Measurements from ENCODE around the gene PTTG2.

DNA sequence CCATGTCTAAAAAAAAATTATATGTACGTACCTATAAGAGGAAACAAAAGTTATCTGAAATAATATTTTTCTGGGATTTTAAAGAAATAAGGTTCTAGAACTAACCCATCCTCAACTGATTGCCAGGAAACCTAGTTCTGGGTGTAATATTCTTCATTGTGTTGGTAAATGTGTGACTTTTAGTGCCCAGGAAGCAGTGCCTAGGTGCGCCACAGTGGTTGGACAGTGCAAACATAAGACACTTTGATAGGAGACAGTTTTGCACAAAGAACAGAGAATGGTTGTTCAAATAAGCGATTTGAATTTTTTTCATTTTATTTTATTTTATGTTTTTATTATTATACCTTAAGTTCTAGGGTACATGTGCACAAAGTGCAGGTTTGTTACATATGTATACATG lies 22.0 kb upstream of the PTTG2 start:
- TF ChIP-seq ESRRA (CRISPR knock-in tag; IDR thresholded peaks at IDR 0.05; ENCODE audit: borderline replicate concordance) (no peak), TEAD1 (CRISPR knock-in tag; IDR thresholded peaks at IDR 0.05) (no peak), KAT7 (CRISPR knock-in tag; IDR thresholded peaks at IDR 0.05; ENCODE audit: borderline replicate concordance) (no peak), TEAD4 (CRISPR knock-in tag; IDR thresholded peaks at IDR 0.05) (no peak), ZNF512 (CRISPR knock-in tag; IDR thresholded peaks at IDR 0.05; ENCODE audit: borderline replicate concordance) (no peak), ETV6 (CRISPR knock-in tag; IDR thresholded peaks at IDR 0.05) (no peak), PREB (CRISPR knock-in tag; IDR thresholded peaks at IDR 0.05; ENCODE audit: borderline replicate concordance) (no peak), JUN (CRISPR knock-in tag; IDR thresholded peaks at IDR 0.05) (no peak), NR2C2 (CRISPR knock-in tag; IDR thresholded peaks at IDR 0.05) (no peak), ATF2 (CRISPR knock-in tag; IDR thresholded peaks at IDR 0.05; ENCODE audit: borderline replicate concordance, low read depth) (no peak)
- TF ChIP-seq, protein P1, sequence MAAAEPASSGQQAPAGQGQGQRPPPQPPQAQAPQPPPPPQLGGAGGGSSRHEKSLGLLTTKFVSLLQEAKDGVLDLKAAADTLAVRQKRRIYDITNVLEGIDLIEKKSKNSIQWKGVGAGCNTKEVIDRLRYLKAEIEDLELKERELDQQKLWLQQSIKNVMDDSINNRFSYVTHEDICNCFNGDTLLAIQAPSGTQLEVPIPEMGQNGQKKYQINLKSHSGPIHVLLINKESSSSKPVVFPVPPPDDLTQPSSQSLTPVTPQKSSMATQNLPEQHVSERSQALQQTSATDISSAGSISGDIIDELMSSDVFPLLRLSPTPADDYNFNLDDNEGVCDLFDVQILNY (CRISPR knock-in tag; IDR thresholded peaks at IDR 0.05): no peak
- TF ChIP-seq, protein P2, sequence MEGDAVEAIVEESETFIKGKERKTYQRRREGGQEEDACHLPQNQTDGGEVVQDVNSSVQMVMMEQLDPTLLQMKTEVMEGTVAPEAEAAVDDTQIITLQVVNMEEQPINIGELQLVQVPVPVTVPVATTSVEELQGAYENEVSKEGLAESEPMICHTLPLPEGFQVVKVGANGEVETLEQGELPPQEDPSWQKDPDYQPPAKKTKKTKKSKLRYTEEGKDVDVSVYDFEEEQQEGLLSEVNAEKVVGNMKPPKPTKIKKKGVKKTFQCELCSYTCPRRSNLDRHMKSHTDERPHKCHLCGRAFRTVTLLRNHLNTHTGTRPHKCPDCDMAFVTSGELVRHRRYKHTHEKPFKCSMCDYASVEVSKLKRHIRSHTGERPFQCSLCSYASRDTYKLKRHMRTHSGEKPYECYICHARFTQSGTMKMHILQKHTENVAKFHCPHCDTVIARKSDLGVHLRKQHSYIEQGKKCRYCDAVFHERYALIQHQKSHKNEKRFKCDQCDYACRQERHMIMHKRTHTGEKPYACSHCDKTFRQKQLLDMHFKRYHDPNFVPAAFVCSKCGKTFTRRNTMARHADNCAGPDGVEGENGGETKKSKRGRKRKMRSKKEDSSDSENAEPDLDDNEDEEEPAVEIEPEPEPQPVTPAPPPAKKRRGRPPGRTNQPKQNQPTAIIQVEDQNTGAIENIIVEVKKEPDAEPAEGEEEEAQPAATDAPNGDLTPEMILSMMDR (IDR thresholded peaks at IDR 0.05): no peak
- TF ChIP-seq, protein P3, sequence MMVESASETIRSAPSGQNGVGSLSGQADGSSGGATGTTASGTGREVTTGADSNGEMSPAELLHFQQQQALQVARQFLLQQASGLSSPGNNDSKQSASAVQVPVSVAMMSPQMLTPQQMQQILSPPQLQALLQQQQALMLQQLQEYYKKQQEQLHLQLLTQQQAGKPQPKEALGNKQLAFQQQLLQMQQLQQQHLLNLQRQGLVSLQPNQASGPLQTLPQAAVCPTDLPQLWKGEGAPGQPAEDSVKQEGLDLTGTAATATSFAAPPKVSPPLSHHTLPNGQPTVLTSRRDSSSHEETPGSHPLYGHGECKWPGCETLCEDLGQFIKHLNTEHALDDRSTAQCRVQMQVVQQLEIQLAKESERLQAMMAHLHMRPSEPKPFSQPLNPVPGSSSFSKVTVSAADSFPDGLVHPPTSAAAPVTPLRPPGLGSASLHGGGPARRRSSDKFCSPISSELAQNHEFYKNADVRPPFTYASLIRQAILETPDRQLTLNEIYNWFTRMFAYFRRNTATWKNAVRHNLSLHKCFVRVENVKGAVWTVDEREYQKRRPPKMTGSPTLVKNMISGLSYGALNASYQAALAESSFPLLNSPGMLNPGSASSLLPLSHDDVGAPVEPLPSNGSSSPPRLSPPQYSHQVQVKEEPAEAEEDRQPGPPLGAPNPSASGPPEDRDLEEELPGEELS (CRISPR knock-in tag; IDR thresholded peaks at IDR 0.05): no peak
- TF ChIP-seq, protein P4, sequence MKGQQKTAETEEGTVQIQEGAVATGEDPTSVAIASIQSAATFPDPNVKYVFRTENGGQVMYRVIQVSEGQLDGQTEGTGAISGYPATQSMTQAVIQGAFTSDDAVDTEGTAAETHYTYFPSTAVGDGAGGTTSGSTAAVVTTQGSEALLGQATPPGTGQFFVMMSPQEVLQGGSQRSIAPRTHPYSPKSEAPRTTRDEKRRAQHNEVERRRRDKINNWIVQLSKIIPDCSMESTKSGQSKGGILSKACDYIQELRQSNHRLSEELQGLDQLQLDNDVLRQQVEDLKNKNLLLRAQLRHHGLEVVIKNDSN (CRISPR knock-in tag; IDR thresholded peaks at IDR 0.05): no peak
